MM.1S (cell line): Measurements from ENCODE around the gene MIEN1.

Experiments used
- EZH2 ChIP-seq: fragments of 300-600 bp; sonication (generic); optimal IDR thresholded peaks from 2 replicates; pipeline ENCODE3; 2017; ENCODE audit warnings: low read depth, mild to moderate bottlenecking, antibody characterized with exemption, low read length, mixed read lengths
- EZH2phosphoT487 ChIP-seq: fragments of 300-600 bp; sonication (generic); IDR thresholded peaks from 2 replicates; pipeline ENCODE4 v1.6.1; 2018; ENCODE audit warnings: antibody characterized with exemption, low read length
- TF ChIP-seq, protein P1 (sequence below): fragments of 300-600 bp; sonication (generic); IDR thresholded peaks from 2 replicates; pipeline ENCODE4 v1.5.1; 2016; ENCODE audit warnings: antibody characterized with exemption, low read length, mixed read lengths

DNA sequence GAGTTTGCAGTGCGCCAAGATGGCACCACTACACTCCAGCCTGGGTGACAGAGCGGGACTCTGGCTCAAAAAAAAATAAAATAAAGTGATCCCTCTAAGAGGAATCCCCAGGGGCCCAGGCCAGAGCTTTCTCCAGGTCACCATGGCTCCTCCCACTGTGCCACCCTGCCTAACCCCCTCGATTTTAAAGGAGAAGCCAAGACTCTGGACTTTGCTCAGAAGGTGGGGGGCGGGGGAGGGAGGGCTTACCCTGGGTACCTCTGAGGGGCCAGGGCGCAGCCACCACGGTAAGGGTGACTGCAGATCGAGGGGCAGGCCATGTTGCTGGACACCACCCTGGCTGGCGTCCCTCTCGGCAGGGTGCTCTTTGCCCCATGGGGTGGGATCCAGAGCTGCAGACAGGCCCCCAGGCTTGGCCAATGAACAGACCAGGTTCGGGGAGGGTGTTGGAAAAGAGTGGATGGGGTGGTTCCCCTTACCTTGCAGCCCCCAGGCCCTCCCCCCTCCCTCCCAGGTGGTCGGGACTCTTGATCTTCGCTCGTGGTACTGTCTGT, 7.0 kb upstream of the MIEN1 start:
- TF ChIP-seq EZH2phosphoT487 (no peak), EZH2 (no peak)
- TF ChIP-seq, protein P1, sequence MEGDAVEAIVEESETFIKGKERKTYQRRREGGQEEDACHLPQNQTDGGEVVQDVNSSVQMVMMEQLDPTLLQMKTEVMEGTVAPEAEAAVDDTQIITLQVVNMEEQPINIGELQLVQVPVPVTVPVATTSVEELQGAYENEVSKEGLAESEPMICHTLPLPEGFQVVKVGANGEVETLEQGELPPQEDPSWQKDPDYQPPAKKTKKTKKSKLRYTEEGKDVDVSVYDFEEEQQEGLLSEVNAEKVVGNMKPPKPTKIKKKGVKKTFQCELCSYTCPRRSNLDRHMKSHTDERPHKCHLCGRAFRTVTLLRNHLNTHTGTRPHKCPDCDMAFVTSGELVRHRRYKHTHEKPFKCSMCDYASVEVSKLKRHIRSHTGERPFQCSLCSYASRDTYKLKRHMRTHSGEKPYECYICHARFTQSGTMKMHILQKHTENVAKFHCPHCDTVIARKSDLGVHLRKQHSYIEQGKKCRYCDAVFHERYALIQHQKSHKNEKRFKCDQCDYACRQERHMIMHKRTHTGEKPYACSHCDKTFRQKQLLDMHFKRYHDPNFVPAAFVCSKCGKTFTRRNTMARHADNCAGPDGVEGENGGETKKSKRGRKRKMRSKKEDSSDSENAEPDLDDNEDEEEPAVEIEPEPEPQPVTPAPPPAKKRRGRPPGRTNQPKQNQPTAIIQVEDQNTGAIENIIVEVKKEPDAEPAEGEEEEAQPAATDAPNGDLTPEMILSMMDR: no peak
